ENCODE measurements around the gene FMNL2. TPM values are rescaled to one million over a fixed set of nuclear protein-coding genes. Genes with fewer than 3 reads are reported as not detected.

The FMNL2 gene
- total RNA-seq, 1 donor, result 24.2 TPM

- no peak for DNase-seq (ENCODE audit: insufficient read length, low spot score, missing footprints)
- H2AFZ ChIP-seq (ENCODE audit: low read length), result no peak overlapping the region
These were observed 125.6 kb downstream of the FMNL2 start for GRCh38 chr2:152460567-152460966.

GRCh38 chr2:152462120-152462519 is 127.1 kb downstream of the FMNL2 start:
- H2AFZ ChIP-seq (ENCODE audit: low read length), result no peak overlapping the region
- no peaks in the 10 kb centered on the region for H3K27me3 ChIP-seq (ENCODE audit: insufficient read depth, low read length)
- H3K4me3 ChIP-seq (ENCODE audit: insufficient read depth, low read length), result no peak overlapping the region
- H3K4me2 ChIP-seq (ENCODE audit: insufficient read depth, low read length), result no peak overlapping the region
- H3K36me3 ChIP-seq (ENCODE audit: insufficient read depth, low read length), result no peaks in the 10 kb centered on the region
- no peaks in the 10 kb centered on the region for H3K9me3 ChIP-seq (ENCODE audit: low read depth, low read length)
- peaks cover 12% of the 10 kb centered on the region for H4K20me1 ChIP-seq (ENCODE audit: insufficient read depth, low read length)
- H3K27ac ChIP-seq (ENCODE audit: low read depth, low read length), result no peak overlapping the region
- DNase-seq (ENCODE audit: insufficient read length, low spot score, missing footprints), result no peak
- no peaks in the 10 kb centered on the region for H3K4me1 ChIP-seq (ENCODE audit: insufficient read depth, low read length)
- peaks cover 65% of the 10 kb centered on the region for H3K79me2 ChIP-seq (ENCODE audit: insufficient read depth, low read length)
- no peak for TF ChIP-seq CTCF (IDR thresholded peaks at IDR 0.05; ENCODE audit: extremely low read depth, low read depth, low read length)

More at GRCh38 chr2:152460567-152460966, 125.6 kb downstream of the FMNL2 start:
- Histone ChIP-seq H3K4me1 (ENCODE audit: insufficient read depth, low read length) (no peaks in the 10 kb centered on the region), H3K27ac (ENCODE audit: low read depth, low read length) (no peak overlapping the region), H3K9me3 (ENCODE audit: low read depth, low read length) (no peaks in the 10 kb centered on the region), H3K27me3 (ENCODE audit: insufficient read depth, low read length) (no peaks in the 10 kb centered on the region), H3K36me3 (ENCODE audit: insufficient read depth, low read length) (no peaks in the 10 kb centered on the region), H3K4me3 (ENCODE audit: insufficient read depth, low read length) (no peak overlapping the region), H3K79me2 (ENCODE audit: insufficient read depth, low read length) (peaks cover 52% of the 10 kb centered on the region), H3K4me2 (ENCODE audit: insufficient read depth, low read length) (no peak overlapping the region), H4K20me1 (ENCODE audit: insufficient read depth, low read length) (peaks cover 9% of the 10 kb centered on the region)
- TF ChIP-seq CTCF (IDR thresholded peaks at IDR 0.05; ENCODE audit: extremely low read depth, low read depth, low read length), result no peak

- H3K79me2 ChIP-seq (ENCODE audit: insufficient read depth, low read length), result peaks cover 67% of the 10 kb centered on the region
These were observed 127.8 kb downstream of the FMNL2 start for GRCh38 chr2:152462779-152463178.

More at GRCh38 chr2:152462779-152463178, 127.8 kb downstream of the FMNL2 start:
- Histone ChIP-seq H2AFZ (ENCODE audit: low read length) (no peak overlapping the region), H3K4me3 (ENCODE audit: insufficient read depth, low read length) (no peak overlapping the region), H3K27ac (ENCODE audit: low read depth, low read length) (no peak overlapping the region), H3K4me2 (ENCODE audit: insufficient read depth, low read length) (no peak overlapping the region), H3K36me3 (ENCODE audit: insufficient read depth, low read length) (no peaks in the 10 kb centered on the region), H3K9me3 (ENCODE audit: low read depth, low read length) (no peaks in the 10 kb centered on the region), H3K4me1 (ENCODE audit: insufficient read depth, low read length) (no peaks in the 10 kb centered on the region), H4K20me1 (ENCODE audit: insufficient read depth, low read length) (peaks cover 12% of the 10 kb centered on the region), H3K27me3 (ENCODE audit: insufficient read depth, low read length) (no peaks in the 10 kb centered on the region)
- no peak for DNase-seq (ENCODE audit: insufficient read length, low spot score, missing footprints)
- no peak for TF ChIP-seq CTCF (IDR thresholded peaks at IDR 0.05; ENCODE audit: extremely low read depth, low read depth, low read length)

Data from osteoblast (primary cell).